GM12872 (cell line): ENCODE measurements around the gene SLC2A5.

Source experiments
- TF ChIP-seq, protein P1 (sequence below): IDR thresholded peaks from 3 replicates; pipeline ENCODE4 v1.5.1; 2011; ENCODE audit warnings: low read depth, mild to moderate bottlenecking, low read length, moderate library complexity; ENCODE audit not compliant: insufficient read depth

The SLC2A5 gene

DNA sequence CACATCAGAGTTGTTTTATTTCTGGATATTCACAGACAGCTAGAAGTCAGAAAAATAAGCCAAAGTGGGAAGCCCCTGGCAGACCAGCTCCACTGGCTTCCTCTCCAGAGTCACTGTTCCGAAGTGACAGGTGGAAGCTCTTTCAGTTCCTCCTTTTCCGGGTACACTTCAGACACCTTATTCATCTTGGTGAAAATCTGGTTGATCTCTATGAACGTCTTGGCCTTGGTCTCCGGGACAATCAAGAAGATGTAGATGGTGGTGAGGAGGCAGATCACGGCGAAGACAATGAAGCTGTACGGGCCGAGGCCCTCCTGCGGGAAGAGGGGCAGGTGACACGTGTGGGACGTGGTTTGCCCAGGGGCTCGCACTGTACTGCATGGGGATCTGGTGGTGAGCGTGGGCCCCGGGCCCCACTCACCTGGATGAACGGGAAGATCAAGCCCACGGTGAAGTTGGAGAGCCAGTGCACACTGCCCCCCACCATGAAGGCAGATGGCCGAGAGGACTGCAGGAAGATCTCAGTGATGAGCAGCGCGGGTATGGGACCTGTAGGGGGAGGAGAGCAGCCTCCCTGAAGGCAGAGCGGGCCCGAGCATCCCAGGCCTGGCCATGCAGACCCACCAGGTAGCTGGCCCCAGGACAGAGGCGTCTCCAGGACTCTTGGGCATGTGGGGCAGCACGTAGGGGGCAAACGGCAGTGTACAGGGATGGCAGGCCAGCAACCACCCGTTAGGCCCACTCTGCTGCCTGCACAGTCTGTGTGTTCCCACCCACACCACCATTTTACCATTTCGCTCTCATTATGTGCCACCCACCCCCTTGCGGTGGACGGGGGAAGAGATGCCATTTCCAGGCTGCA, 31.7 kb downstream of the SLC2A5 start:
- TF ChIP-seq, protein P1, sequence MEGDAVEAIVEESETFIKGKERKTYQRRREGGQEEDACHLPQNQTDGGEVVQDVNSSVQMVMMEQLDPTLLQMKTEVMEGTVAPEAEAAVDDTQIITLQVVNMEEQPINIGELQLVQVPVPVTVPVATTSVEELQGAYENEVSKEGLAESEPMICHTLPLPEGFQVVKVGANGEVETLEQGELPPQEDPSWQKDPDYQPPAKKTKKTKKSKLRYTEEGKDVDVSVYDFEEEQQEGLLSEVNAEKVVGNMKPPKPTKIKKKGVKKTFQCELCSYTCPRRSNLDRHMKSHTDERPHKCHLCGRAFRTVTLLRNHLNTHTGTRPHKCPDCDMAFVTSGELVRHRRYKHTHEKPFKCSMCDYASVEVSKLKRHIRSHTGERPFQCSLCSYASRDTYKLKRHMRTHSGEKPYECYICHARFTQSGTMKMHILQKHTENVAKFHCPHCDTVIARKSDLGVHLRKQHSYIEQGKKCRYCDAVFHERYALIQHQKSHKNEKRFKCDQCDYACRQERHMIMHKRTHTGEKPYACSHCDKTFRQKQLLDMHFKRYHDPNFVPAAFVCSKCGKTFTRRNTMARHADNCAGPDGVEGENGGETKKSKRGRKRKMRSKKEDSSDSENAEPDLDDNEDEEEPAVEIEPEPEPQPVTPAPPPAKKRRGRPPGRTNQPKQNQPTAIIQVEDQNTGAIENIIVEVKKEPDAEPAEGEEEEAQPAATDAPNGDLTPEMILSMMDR: no peak

DNA sequence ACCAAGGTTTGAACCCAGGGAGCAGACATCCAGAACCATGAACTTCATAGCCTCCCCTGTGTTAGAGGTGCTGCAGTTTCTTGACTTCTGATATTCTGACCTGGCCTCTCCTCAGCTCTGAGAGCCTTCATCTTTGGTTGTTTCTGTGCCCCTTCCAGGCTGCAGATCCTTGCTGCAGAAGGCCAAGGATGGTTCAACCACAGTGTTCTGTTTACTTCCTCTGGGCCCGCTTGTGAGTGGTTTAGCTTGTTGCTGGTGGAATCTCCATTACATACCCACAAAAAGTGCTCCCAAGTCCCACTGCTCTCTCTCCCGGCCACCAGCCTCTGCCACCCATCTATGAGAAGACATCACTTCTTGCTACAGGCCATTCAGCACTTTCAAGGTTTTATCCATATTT, 34.2 kb downstream of the SLC2A5 start:
- TF ChIP-seq, protein P1: no peak

DNA sequence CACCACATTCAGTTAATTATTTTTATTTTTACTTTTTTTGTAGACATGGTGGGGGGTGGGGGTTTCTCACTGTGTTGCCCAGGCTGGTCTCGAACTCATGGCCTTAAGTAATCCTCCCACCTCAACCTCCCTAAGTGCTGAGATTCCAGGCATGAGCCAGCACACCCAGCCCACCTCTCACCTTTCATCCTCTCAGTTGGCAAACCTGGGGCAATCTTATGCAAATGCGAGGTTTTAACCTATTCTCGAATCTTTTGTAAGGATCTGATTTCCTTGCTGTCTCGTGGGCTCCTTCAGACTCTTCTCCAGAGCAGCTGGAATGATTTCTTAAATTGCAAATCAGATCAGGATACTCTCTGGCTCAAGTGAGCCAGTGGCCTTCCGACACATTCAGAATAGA, 36.1 kb downstream of the SLC2A5 start:
- TF ChIP-seq, protein P1: no peak

DNA sequence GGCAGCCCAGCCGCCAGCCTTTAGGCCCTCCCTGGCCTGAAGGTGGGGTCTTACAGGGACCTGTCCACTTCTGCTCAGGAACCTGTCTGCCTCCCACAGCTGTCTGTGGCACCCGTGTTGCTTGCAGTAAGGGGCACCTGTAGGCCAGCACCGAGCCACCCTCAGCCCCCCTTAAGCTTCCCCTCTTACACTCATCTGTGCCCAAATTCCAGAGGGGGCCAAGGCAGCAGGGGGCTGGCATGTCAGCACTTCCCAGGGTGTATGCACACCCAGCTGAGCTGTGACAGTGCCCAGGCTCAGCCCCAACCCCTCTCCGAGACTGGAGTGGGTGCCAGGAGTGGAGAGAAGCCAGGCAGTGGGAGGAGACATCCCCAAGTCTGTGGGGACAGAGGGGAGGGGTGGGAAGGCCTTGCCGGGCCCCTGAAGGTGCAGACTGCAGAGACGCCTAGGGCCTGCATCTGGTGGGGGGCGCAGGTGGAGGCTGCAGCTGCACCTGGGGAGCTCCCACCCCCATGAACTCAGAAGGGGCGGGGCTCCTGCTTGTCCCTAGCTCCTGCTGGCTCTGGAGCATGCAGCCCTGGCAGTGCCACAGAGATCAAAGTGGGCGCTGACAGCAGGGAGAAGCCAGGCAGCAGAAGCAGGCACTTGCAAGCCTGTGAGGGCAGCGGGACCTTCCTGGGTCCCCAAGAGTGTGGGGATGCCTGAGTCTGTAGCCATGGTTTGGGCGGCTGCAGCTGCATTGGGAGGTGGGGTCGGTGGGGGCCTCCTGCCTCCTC, 37.8 kb downstream of the SLC2A5 start:
- TF ChIP-seq, protein P1: no peak

DNA sequence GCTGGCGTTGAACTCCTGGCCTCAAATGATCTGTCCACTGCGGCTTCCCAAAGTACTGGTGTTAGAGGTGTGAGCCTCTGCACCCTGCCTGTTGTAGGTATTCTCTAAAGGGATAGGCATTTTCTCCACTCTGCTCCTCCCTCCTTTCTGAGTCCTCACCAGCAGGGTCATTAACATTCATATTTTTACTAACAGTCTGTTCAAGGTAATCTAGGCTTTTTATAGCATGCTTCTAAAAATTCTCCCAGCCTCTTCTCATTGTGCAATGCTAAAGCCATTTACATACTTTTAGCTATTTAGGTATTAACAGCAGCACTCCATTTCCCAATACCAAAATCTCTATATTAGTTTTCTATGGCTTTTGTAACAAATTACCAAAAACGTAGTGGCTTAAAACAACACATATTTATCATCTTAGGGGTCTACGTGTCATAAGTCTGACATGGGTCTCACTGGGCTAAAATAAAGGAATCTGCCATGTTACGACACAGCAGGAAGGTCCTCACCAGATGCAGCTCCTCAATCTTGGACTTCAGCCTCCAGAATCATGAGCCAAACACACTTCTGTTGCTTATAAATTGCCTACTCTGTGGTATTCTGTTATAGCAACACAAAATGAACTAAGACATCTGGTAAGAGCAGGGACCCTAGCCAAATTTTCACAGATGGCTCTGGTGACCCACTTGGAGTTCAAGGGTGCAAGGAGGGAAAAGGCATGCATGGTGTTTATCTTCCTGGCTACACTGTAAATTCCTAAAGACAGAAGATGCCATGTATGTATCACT, 40.3 kb downstream of the SLC2A5 start:
- TF ChIP-seq, protein P1: no peak

DNA sequence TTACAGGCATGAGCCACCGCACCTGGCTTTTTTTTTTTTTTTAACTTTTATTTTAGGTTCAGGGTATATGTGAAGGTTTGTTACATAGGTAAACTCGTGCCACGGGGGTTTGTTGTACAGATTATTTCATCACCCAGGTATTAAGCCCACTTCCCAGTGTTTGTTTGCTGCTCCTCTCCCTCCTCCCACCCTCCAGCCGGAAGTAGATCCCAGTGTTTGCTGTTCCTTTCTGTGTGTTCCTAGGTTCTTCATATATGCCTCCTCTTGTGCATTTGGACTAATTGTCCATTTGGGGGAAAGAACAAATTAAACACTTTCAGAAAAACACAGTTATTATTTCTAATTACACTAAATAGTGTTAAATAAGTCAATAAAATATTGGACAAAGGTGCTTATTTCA, 42.1 kb downstream of the SLC2A5 start:
- TF ChIP-seq, protein P1: no peak

DNA sequence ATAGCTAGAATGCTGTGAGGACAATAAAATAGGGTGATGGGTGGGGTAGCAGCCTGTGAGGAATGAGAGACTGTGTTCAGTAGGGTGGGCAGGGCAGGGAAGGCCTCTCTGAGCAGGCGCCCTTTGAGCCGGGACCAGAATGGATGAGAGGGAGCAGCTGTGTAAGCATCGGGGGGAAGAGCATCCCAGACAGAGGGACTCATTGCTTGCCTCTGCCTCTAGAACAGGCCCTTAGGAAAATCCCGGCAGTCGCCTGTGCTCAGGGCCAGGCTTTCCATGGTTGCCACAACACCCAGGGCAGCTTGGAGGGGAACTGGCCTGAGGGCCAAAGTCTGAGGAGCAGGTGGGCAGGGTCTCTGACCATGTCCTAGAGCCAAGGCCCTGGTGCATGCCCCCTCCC, 44.0 kb downstream of the SLC2A5 start:
- TF ChIP-seq, protein P1: no peak
